Esophagus muscularis mucosa (tissue), 3 donors: ENCODE results near the gene TMEM240.

Source experiments
- CTCF ChIP-seq, 3 experiments: fragments of 200-600 bp in 2 of 3; fragments of 450-650 bp in 1 of 3; sonication (generic) in 2 of 3; IDR thresholded peaks; one replicate each; pipeline ENCODE4 v1.5.1; 2017 to 2019; ENCODE audit warnings: antibody characterized with exemption in 3 of 3, mild to moderate bottlenecking in 2 of 3, moderate library complexity in 1 of 3
- POLR2AphosphoS5 ChIP-seq, 2 donors: sonication (generic); formaldehyde crosslinking; IDR thresholded peaks; one replicate each; pipeline ENCODE4 v1.6.1; 2017; ENCODE audit warnings: antibody characterized with exemption in 2 of 2

- TF ChIP-seq CTCF (IDR thresholded peaks at IDR 0.05): no peak
- TF ChIP-seq POLR2AphosphoS5 (IDR thresholded peaks at IDR 0.05): no peak
Observed at GRCh38 chr1:1551524-1552262, 11.3 kb upstream of the TMEM240 start.
